ENCODE data around the gene BMPR1A. TPM values are rescaled to one million over a fixed set of nuclear protein-coding genes. Genes with fewer than 3 reads are reported as not detected.

Gene BMPR1A
- total and polyA plus RNA-seq, 4 donors: 2.2 to 16.0 (median 8.9) TPM

GRCh38 chr10:86840498-86840897, 84.1 kb downstream of the BMPR1A start:
- no peak overlapping the region for H3K27ac ChIP-seq (ENCODE audit: low read depth in 1 of 2, low read length in 2 of 2)
- WGBS: 91% methylated on average over 4 of the region's 4 CpGs
- no peak overlapping the region for H3K4me3 ChIP-seq (ENCODE audit: low read depth in 1 of 3, low read length in 3 of 3)
- H3K4me1 ChIP-seq (ENCODE audit: control insufficient read depth in 4 of 4, insufficient read depth in 4 of 4, low read length in 3 of 4): no peaks in the 10 kb centered on the region
- H3K36me3 ChIP-seq (ENCODE audit: control insufficient read depth in 4 of 4, insufficient read depth in 3 of 4, low read depth in 1 of 4, low read length in 3 of 4): peaks cover 0 to 6% (median 3%) of the 10 kb centered on the region in 4 donors
- TF ChIP-seq, protein P1, sequence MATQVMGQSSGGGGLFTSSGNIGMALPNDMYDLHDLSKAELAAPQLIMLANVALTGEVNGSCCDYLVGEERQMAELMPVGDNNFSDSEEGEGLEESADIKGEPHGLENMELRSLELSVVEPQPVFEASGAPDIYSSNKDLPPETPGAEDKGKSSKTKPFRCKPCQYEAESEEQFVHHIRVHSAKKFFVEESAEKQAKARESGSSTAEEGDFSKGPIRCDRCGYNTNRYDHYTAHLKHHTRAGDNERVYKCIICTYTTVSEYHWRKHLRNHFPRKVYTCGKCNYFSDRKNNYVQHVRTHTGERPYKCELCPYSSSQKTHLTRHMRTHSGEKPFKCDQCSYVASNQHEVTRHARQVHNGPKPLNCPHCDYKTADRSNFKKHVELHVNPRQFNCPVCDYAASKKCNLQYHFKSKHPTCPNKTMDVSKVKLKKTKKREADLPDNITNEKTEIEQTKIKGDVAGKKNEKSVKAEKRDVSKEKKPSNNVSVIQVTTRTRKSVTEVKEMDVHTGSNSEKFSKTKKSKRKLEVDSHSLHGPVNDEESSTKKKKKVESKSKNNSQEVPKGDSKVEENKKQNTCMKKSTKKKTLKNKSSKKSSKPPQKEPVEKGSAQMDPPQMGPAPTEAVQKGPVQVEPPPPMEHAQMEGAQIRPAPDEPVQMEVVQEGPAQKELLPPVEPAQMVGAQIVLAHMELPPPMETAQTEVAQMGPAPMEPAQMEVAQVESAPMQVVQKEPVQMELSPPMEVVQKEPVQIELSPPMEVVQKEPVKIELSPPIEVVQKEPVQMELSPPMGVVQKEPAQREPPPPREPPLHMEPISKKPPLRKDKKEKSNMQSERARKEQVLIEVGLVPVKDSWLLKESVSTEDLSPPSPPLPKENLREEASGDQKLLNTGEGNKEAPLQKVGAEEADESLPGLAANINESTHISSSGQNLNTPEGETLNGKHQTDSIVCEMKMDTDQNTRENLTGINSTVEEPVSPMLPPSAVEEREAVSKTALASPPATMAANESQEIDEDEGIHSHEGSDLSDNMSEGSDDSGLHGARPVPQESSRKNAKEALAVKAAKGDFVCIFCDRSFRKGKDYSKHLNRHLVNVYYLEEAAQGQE (IDR thresholded peaks at IDR 0.05): no peak
- TF ChIP-seq RXRA (IDR thresholded peaks at IDR 0.05) (no peak), SP1 (IDR thresholded peaks at IDR 0.05) (no peak), FOXA1 (IDR thresholded peaks at IDR 0.05) (no peak), CTCF (IDR thresholded peaks at IDR 0.05; ENCODE audit: low read depth, low read length, missing input control) (no peak), ATF3 (IDR thresholded peaks at IDR 0.05) (no peak), HNF4G (IDR thresholded peaks at IDR 0.05) (no peak), TAF1 (conservative IDR thresholded peaks at IDR 0.05) (no peak), HNF4A (conservative IDR thresholded peaks at IDR 0.05) (no peak), FOXA2 (IDR thresholded peaks at IDR 0.05) (no peak)
- H3K9ac ChIP-seq (ENCODE audit: low read depth in 1 of 2, low read length in 2 of 2): no peak overlapping the region
- no peaks in the 10 kb centered on the region for H3K9me3 ChIP-seq (ENCODE audit: control insufficient read depth in 4 of 4, low read length in 3 of 4)
- no peak for DNase-seq (ENCODE audit: low spot score)
- H3K27me3 ChIP-seq (ENCODE audit: control insufficient read depth in 4 of 4, insufficient read depth in 4 of 4, low read length in 3 of 4): no peaks in the 10 kb centered on the region

DNA sequence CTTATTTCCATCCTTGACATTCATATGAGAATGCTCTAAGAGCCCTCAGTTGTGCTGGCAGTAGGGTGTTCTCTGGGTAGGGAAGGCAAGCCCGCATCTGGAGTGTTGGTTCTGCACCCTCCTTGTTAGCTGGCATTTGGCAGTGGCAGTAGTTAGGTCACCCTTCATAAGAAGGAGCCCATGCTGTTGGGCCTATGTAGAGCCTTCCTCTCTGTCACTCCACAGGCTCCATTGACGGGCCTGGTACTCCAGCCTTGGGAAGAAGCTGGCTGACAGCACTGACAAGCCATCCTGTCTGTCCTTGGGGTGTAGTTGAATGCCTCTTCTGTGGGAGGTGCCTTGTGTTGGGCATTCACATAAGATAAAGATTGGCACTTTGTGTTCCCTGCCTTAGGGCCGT, 89.7 kb downstream of the BMPR1A start:
- Histone ChIP-seq H3K4me3 (ENCODE audit: low read depth in 1 of 3, low read length in 3 of 3) (no peak overlapping the region), H3K9me3 (ENCODE audit: control insufficient read depth in 4 of 4, low read length in 3 of 4) (no peaks in the 10 kb centered on the region), H3K36me3 (ENCODE audit: control insufficient read depth in 4 of 4, insufficient read depth in 3 of 4, low read depth in 1 of 4, low read length in 3 of 4) (peaks cover 0 to 3% (median 1%) of the 10 kb centered on the region in 4 donors), H3K4me1 (ENCODE audit: control insufficient read depth in 4 of 4, insufficient read depth in 4 of 4, low read length in 3 of 4) (no peaks in the 10 kb centered on the region), H3K9ac (ENCODE audit: low read depth in 1 of 2, low read length in 2 of 2) (no peak overlapping the region), H3K27ac (ENCODE audit: low read depth in 1 of 2, low read length in 2 of 2) (no peak overlapping the region), H3K27me3 (ENCODE audit: control insufficient read depth in 4 of 4, insufficient read depth in 4 of 4, low read length in 3 of 4) (no peaks in the 10 kb centered on the region)
- TF ChIP-seq CTCF (IDR thresholded peaks at IDR 0.05; ENCODE audit: low read depth, low read length, missing input control) (no peak), FOXA2 (IDR thresholded peaks at IDR 0.05) (no peak), FOXA1 (IDR thresholded peaks at IDR 0.05) (no peak), RAD21 (IDR thresholded peaks at IDR 0.05) (no peak), MAX (IDR thresholded peaks at IDR 0.05) (no peak), YY1 (IDR thresholded peaks at IDR 0.05) (no peak)
- TF ChIP-seq, protein P1 (IDR thresholded peaks at IDR 0.05): no peak
- DNase-seq (ENCODE audit: low spot score): no peak
- WGBS: 94% methylated on average over 3 of the region's 3 CpGs
